Astrocyte (in vitro differentiated cells and primary cell): ENCODE results near the gene GRID2. TPM values are rescaled to one million over a fixed set of nuclear protein-coding genes. Genes with fewer than 3 reads are reported as not detected.

Experiments
- DNase-seq: peaks from one replicate; pipeline ENCODE4 v3.0.0-alpha.2; 2010; ENCODE audit warnings: low read depth
- FAIRE-seq: peaks from 2 replicates; lab custom pipeline; 2011; peaks lifted over from hg19 to GRCh38; lab: Jason Lieb, UNC
- H2AFZ ChIP-seq: 2 replicates; pipeline ENCODE4 v1.6.0; 2012; ENCODE audit warnings: low read depth, low read length, inconsistent platforms
- H3K27ac ChIP-seq: 2 replicates; pipeline ENCODE4 v1.5.1; 2011; ENCODE audit warnings: low read depth, low read length, inconsistent platforms
- H3K27me3 ChIP-seq: 2 replicates; pipeline ENCODE4 v1.6.0; 2011; ENCODE audit warnings: low read length, inconsistent platforms; ENCODE audit not compliant: insufficient read depth
- H3K36me3 ChIP-seq: 2 replicates; pipeline ENCODE4 v1.5.1; 2011; ENCODE audit warnings: low read length, inconsistent platforms; ENCODE audit not compliant: insufficient read depth
- H3K4me1 ChIP-seq: 2 replicates; pipeline ENCODE4 v1.5.1; 2011; ENCODE audit warnings: low read length, inconsistent platforms; ENCODE audit not compliant: insufficient read depth
- H3K4me2 ChIP-seq: 2 replicates; pipeline ENCODE4 v1.6.0; 2012; ENCODE audit warnings: low read length, inconsistent platforms
- H3K4me3 ChIP-seq: 2 replicates; pipeline ENCODE4 v1.5.1; 2011; ENCODE audit warnings: low read depth, mild to moderate bottlenecking, low read length, inconsistent platforms; ENCODE audit not compliant: insufficient read depth
- H3K79me2 ChIP-seq: 2 replicates; pipeline ENCODE4 v1.6.0; 2012; ENCODE audit warnings: mild to moderate bottlenecking, low read length, inconsistent platforms; ENCODE audit not compliant: insufficient read depth
- H3K9ac ChIP-seq: 2 replicates; pipeline ENCODE4 v1.6.0; 2012; ENCODE audit warnings: mild to moderate bottlenecking, low read length, inconsistent platforms
- H3K9me3 ChIP-seq: 2 replicates; pipeline ENCODE4 v1.5.1; 2012; ENCODE audit warnings: low read depth, mild to moderate bottlenecking, low read length, inconsistent platforms; ENCODE audit not compliant: insufficient read depth
- H4K20me1 ChIP-seq: 2 replicates; pipeline ENCODE4 v1.6.0; 2012; ENCODE audit warnings: low read length, inconsistent platforms; ENCODE audit not compliant: insufficient read depth
- H3K27ac Mint-ChIP-seq: one replicate; pipeline ENCODE4 v1.8.0; 2021; ENCODE audit warnings: mild to moderate bottlenecking, mixed read lengths; ENCODE audit not compliant: unreplicated experiment
- H3K27me3 Mint-ChIP-seq: one replicate; pipeline ENCODE4 v1.8.0; 2021; ENCODE audit warnings: low read depth, mixed read lengths; ENCODE audit not compliant: unreplicated experiment
- H3K36me3 Mint-ChIP-seq: one replicate; pipeline ENCODE4 v1.8.0; 2021; ENCODE audit warnings: low read depth, mixed read lengths; ENCODE audit not compliant: unreplicated experiment
- H3K4me1 Mint-ChIP-seq: one replicate; pipeline ENCODE4 v1.8.0; 2021; ENCODE audit warnings: low read depth, mixed read lengths; ENCODE audit not compliant: unreplicated experiment
- H3K4me3 Mint-ChIP-seq: one replicate; pipeline ENCODE4 v1.8.0; 2021; ENCODE audit warnings: mild to moderate bottlenecking, moderate library complexity, mixed read lengths; ENCODE audit not compliant: unreplicated experiment
- H3K9me3 Mint-ChIP-seq: one replicate; pipeline ENCODE4 v1.8.0; 2021; ENCODE audit warnings: mild to moderate bottlenecking, mixed read lengths; ENCODE audit not compliant: unreplicated experiment
- CTCF ChIP-seq: IDR thresholded peaks from 2 replicates; pipeline ENCODE4 v1.5.1; 2011; ENCODE audit warnings: low read depth, mild to moderate bottlenecking, inconsistent platforms, low read length, moderate library complexity; ENCODE audit not compliant: insufficient read depth
- EZH2 ChIP-seq: IDR thresholded peaks from 2 replicates; pipeline ENCODE4 v1.6.1; 2012; ENCODE audit warnings: mild to moderate bottlenecking, low read length, inconsistent platforms; ENCODE audit not compliant: insufficient read depth
- total RNA-seq: library from RNA; stranded (reverse); gene quantifications from 2 replicates; pipeline ENCODE4 v1.2.1, GENCODE V29; 2021

GRID2 gene
- total RNA-seq, 1 donor from 2014 or later: 0.14 TPM

GRCh38 chr4:93168053-93168452 is 864.3 kb downstream of the GRID2 start:
- Histone ChIP-seq H3K4me2 (no peak overlapping the region), H3K27ac (no peak overlapping the region), H3K9ac (no peak overlapping the region), H4K20me1 (no peaks in the 10 kb centered on the region), H3K4me1 (no peaks in the 10 kb centered on the region), H2AFZ (no peak overlapping the region), H3K9me3 (no peaks in the 10 kb centered on the region), H3K27me3 (no peaks in the 10 kb centered on the region), H3K79me2 (no peaks in the 10 kb centered on the region), H3K4me3 (no peak overlapping the region), H3K36me3 (no peaks in the 10 kb centered on the region)
- H3K36me3 Mint-ChIP-seq: no peaks in the 10 kb centered on the region
- no peak overlapping the region for H3K27ac Mint-ChIP-seq
- no peaks in the 10 kb centered on the region for H3K9me3 Mint-ChIP-seq
- no peak overlapping the region for H3K4me3 Mint-ChIP-seq
- no peak for TF ChIP-seq CTCF
- no peak for TF ChIP-seq EZH2
- no peaks in the 10 kb centered on the region for H3K27me3 Mint-ChIP-seq
- H3K4me1 Mint-ChIP-seq: no peaks in the 10 kb centered on the region
- FAIRE-seq (no peak), DNase-seq (no peak)

DNA sequence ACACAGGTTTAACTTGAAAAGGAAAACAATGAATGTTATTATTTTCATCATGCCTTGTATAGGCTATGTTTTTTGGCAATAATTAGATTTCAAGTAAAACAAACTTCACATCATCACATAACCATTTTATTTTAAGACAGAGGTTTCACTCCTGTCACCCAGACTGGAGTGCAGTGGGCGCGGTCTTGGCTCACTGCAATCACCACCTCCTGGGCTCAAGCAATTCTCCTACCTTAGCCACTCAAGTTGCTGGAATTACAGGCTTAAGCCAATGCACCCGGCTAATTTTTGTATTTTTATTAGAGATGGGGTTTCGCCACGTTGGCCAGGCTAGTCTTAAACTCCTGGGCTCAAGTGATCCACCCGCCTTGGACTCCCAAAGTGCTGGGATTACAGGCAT is 866.2 kb downstream of the GRID2 start:
- Mint-ChIP-seq H3K4me1 (no peaks in the 10 kb centered on the region), H3K4me3 (no peak overlapping the region), H3K27me3 (no peaks in the 10 kb centered on the region), H3K27ac (no peak overlapping the region), H3K9me3 (no peaks in the 10 kb centered on the region), H3K36me3 (no peaks in the 10 kb centered on the region)
- no peaks in the 10 kb centered on the region for H4K20me1 ChIP-seq
- no peak overlapping the region for H3K9ac ChIP-seq
- H3K79me2 ChIP-seq: no peaks in the 10 kb centered on the region
- H2AFZ ChIP-seq: no peak overlapping the region
- H3K9me3 ChIP-seq: no peaks in the 10 kb centered on the region
- H3K36me3 ChIP-seq: no peaks in the 10 kb centered on the region
- H3K4me3 ChIP-seq: no peak overlapping the region
- TF ChIP-seq CTCF (no peak), EZH2 (no peak)
- FAIRE-seq (no peak), DNase-seq (no peak)
- H3K27ac ChIP-seq: no peak overlapping the region
- H3K4me1 ChIP-seq: no peaks in the 10 kb centered on the region
- no peaks in the 10 kb centered on the region for H3K27me3 ChIP-seq
- no peak overlapping the region for H3K4me2 ChIP-seq

DNA sequence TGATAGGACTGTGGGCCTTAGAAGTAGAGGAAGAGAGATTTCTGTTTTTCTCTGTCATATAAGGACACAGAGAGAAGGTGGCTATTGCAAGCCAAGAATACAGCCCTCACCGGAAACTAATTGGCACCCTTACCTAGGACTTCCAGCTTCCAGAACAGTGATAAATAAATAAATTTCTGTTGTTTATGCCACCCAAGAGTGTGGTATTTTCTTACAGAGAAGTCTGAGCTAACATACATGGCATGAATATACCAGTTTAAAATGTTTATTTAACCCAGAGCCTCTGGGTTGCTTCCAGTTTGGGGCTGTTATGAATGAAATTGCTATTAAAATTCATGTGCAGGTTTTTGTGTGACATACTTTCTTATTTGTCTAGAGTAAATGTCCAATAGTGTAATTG is 870.8 kb downstream of the GRID2 start:
- Mint-ChIP-seq H3K4me3 (no peak overlapping the region), H3K27ac (no peak overlapping the region), H3K27me3 (no peaks in the 10 kb centered on the region), H3K4me1 (no peaks in the 10 kb centered on the region), H3K36me3 (no peaks in the 10 kb centered on the region), H3K9me3 (no peaks in the 10 kb centered on the region)
- Histone ChIP-seq H3K27me3 (no peaks in the 10 kb centered on the region), H3K79me2 (no peaks in the 10 kb centered on the region), H3K9ac (no peak overlapping the region), H3K27ac (no peak overlapping the region), H3K4me2 (no peak overlapping the region), H2AFZ (no peak overlapping the region), H3K4me1 (no peaks in the 10 kb centered on the region), H3K36me3 (no peaks in the 10 kb centered on the region), H3K9me3 (no peaks in the 10 kb centered on the region), H3K4me3 (no peak overlapping the region), H4K20me1 (no peaks in the 10 kb centered on the region)
- DNase-seq: no peak
- TF ChIP-seq CTCF (no peak), EZH2 (no peak)
- no peak for FAIRE-seq
